ENCODE measurements around the gene RGS9BP.

GRCh38 chr19:32649751-32650150 is 25.9 kb upstream of the RGS9BP start:
- TF ChIP-seq, protein P1, sequence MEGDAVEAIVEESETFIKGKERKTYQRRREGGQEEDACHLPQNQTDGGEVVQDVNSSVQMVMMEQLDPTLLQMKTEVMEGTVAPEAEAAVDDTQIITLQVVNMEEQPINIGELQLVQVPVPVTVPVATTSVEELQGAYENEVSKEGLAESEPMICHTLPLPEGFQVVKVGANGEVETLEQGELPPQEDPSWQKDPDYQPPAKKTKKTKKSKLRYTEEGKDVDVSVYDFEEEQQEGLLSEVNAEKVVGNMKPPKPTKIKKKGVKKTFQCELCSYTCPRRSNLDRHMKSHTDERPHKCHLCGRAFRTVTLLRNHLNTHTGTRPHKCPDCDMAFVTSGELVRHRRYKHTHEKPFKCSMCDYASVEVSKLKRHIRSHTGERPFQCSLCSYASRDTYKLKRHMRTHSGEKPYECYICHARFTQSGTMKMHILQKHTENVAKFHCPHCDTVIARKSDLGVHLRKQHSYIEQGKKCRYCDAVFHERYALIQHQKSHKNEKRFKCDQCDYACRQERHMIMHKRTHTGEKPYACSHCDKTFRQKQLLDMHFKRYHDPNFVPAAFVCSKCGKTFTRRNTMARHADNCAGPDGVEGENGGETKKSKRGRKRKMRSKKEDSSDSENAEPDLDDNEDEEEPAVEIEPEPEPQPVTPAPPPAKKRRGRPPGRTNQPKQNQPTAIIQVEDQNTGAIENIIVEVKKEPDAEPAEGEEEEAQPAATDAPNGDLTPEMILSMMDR (IDR thresholded peaks at IDR 0.05), result no peak
- TF ChIP-seq POLR2AphosphoS5 (IDR thresholded peaks at IDR 0.05) (no peak), POLR2A (IDR thresholded peaks at IDR 0.05) (no peak)
